Uterus (tissue), 2 donors: ENCODE data around the gene TTPAL.

Source experiments
- CTCF ChIP-seq, 4 experiments: fragments of 200-600 bp in 2 of 4; fragments of 450-650 bp in 2 of 4; sonication (generic) in 2 of 4; IDR thresholded peaks; one replicate each; pipeline ENCODE4 v1.5.1; 2016 to 2019; ENCODE audit warnings: antibody characterized with exemption in 4 of 4, mild to moderate bottlenecking in 2 of 4, moderate library complexity in 1 of 4
- POLR2A ChIP-seq, 2 donors: fragments of 450-650 bp; IDR thresholded peaks; one replicate each; pipeline ENCODE4 v1.6.1; 2016; ENCODE audit warnings: antibody characterized with exemption in 2 of 2, mild to moderate bottlenecking in 1 of 2, moderate library complexity in 1 of 2

GRCh38 chr20:44501448-44501847, 25.8 kb downstream of the TTPAL start:
- no peak for TF ChIP-seq CTCF (IDR thresholded peaks at IDR 0.05)
- no peak for TF ChIP-seq POLR2A (IDR thresholded peaks at IDR 0.05)
